GM12865 (cell line): ENCODE measurements around the gene MYOG.

ENCODE experiments used
- DNase-seq: peaks from one replicate; pipeline ENCODE4 v3.0.0; 2010; ENCODE audit warnings: low read depth
- H3K4me3 ChIP-seq: 2 replicates; pipeline ENCODE4 v1.5.1; 2011; ENCODE audit warnings: mild to moderate bottlenecking, low read depth, low read length, control low read depth
- CTCF ChIP-seq: IDR thresholded peaks from 2 replicates; pipeline ENCODE4 v1.5.1; 2011; ENCODE audit warnings: low read length, control low read depth, low read depth, inconsistent platforms; ENCODE audit not compliant: insufficient read depth; ENCODE audit errors: missing control alignments

The MYOG gene

GRCh38 chr1:203046984-203047630 is 38.7 kb downstream of the MYOG start:
- no peak for DNase-seq
- no peak overlapping the region for H3K4me3 ChIP-seq
- TF ChIP-seq CTCF: no peak

- DNase-seq: no peak
- no peak for TF ChIP-seq CTCF
- H3K4me3 ChIP-seq: no peak overlapping the region
These were observed 39.8 kb downstream of the MYOG start for GRCh38 chr1:203045821-203046594.

- no peak for TF ChIP-seq CTCF
- H3K4me3 ChIP-seq: no peak overlapping the region
- DNase-seq: no peak
These were observed 40.5 kb downstream of the MYOG start for GRCh38 chr1:203045336-203045735.

GRCh38 chr1:203044546-203045250 is 41.1 kb downstream of the MYOG start:
- no peak overlapping the region for H3K4me3 ChIP-seq
- no peak for TF ChIP-seq CTCF
- no peak for DNase-seq

GRCh38 chr1:203043830-203044545 is 41.8 kb downstream of the MYOG start:
- H3K4me3 ChIP-seq: no peak overlapping the region
- no peak for TF ChIP-seq CTCF
- DNase-seq: no peak

GRCh38 chr1:203041351-203041932 is 44.4 kb downstream of the MYOG start:
- H3K4me3 ChIP-seq: no peak overlapping the region
- no peak for DNase-seq
- TF ChIP-seq CTCF: no peak
